ENCODE measurements around the gene GOLIM4.
"Not testable (repeated sequence)": the region's sequence is repeated elsewhere in the genome, so short reads cannot be mapped to it uniquely, and the experiment has no call there.

The GOLIM4 gene

GRCh38 chr3:168072323-168072650 is 23.4 kb downstream of the GOLIM4 start:
- no peak for DNase-seq

GRCh38 chr3:168071591-168072322 is 24.0 kb downstream of the GOLIM4 start:
- DNase-seq: no peak

- no peak for DNase-seq
Observed at GRCh38 chr3:168070919-168071318, 24.8 kb downstream of the GOLIM4 start.

GRCh38 chr3:168068346-168068745 is 27.4 kb downstream of the GOLIM4 start:
- no peak for DNase-seq

GRCh38 chr3:168066882-168067281 is 28.8 kb downstream of the GOLIM4 start:
- DNase-seq: no peak

GRCh38 chr3:168065569-168065968 is 30.2 kb downstream of the GOLIM4 start:
- DNase-seq: no peak

GRCh38 chr3:168063122-168063521 is 32.6 kb downstream of the GOLIM4 start:
- no peak for DNase-seq

- no peak for DNase-seq
Observed at GRCh38 chr3:168062679-168063078, 33.0 kb downstream of the GOLIM4 start.

GRCh38 chr3:168061332-168061996 is 34.3 kb downstream of the GOLIM4 start:
- DNase-seq: no peak

GRCh38 chr3:168060317-168060716 is 35.4 kb downstream of the GOLIM4 start:
- DNase-seq: no peak

- no peak for DNase-seq
Observed at GRCh38 chr3:168058481-168058880, 37.2 kb downstream of the GOLIM4 start.

GRCh38 chr3:168056398-168057230 is 39.1 kb downstream of the GOLIM4 start:
- DNase-seq: not testable (repeated sequence)

- DNase-seq: no peak
Observed at GRCh38 chr3:168054447-168054846, 41.3 kb downstream of the GOLIM4 start.

GRCh38 chr3:168053115-168053514 is 42.6 kb downstream of the GOLIM4 start:
- DNase-seq: no peak

- no peak for DNase-seq
Observed at GRCh38 chr3:168052515-168052914, 43.2 kb downstream of the GOLIM4 start.

- no peak for DNase-seq
Observed at GRCh38 chr3:168051531-168052471, 43.9 kb downstream of the GOLIM4 start.

GRCh38 chr3:168051070-168051469 is 44.7 kb downstream of the GOLIM4 start:
- DNase-seq: peak; percentile 31

- DNase-seq: no peak
Observed at GRCh38 chr3:168049367-168049974, 46.3 kb downstream of the GOLIM4 start.

GRCh38 chr3:168048414-168049330 is 47.1 kb downstream of the GOLIM4 start:
- DNase-seq: no peak

GRCh38 chr3:168047936-168048335 is 47.8 kb downstream of the GOLIM4 start:
- no peak for DNase-seq

- DNase-seq: peak; percentile 91
Observed at GRCh38 chr3:168047190-168047795, 48.4 kb downstream of the GOLIM4 start.
